Tibial nerve (tissue), 4 donors: ENCODE data around the gene MSS51.

Source experiments
- CTCF ChIP-seq, 5 experiments: fragments of 200-600 bp in 3 of 5; fragments of 450-650 bp in 2 of 5; sonication (generic) in 3 of 5; IDR thresholded peaks; one replicate each; pipeline ENCODE4 v1.5.1; 2016 to 2019; ENCODE audit warnings: antibody characterized with exemption in 5 of 5, mild to moderate bottlenecking in 3 of 5, moderate library complexity in 2 of 5
- EP300 ChIP-seq, 2 donors: sonication (generic); formaldehyde crosslinking; IDR thresholded peaks; one replicate each; pipeline ENCODE4 v1.6.1; 2017; ENCODE audit warnings: antibody characterized with exemption in 2 of 2, mild to moderate bottlenecking in 1 of 2
- POLR2A ChIP-seq, 2 donors: fragments of 450-650 bp; IDR thresholded peaks; one replicate each; pipeline ENCODE4 v1.6.1; 2017; ENCODE audit warnings: antibody characterized with exemption in 2 of 2, mild to moderate bottlenecking in 2 of 2, moderate library complexity in 2 of 2

- TF ChIP-seq CTCF (IDR thresholded peaks at IDR 0.05) (no peak), EP300 (IDR thresholded peaks at IDR 0.05) (no peak), POLR2A (IDR thresholded peaks at IDR 0.05) (no peak)
Observed at GRCh38 chr10:73449113-73449512, 15.8 kb upstream of the MSS51 start.
